Omental fat pad (tissue), 4 donors: ENCODE measurements around the gene TEX19. TPM values are rescaled to one million over a fixed set of nuclear protein-coding genes. Genes with fewer than 3 reads are reported as not detected.
"Not testable (repeated sequence)": the region's sequence is repeated elsewhere in the genome, so short reads cannot be mapped to it uniquely, and the experiment has no call there.

Source experiments
- ATAC-seq: fragments of 150-250 bp; one replicate; pipeline ENCODE4 v1.9.1; 2016; ENCODE audit warnings: mild to moderate bottlenecking, moderate library complexity; ENCODE audit not compliant: low FRiP score
- DNase-seq: peaks from one replicate; pipeline ENCODE4 v3.0.0-alpha.2; 2019; ENCODE audit warnings: low spot score
- total RNA-seq, 4 donors: library from RNA; depleted of rRNA; stranded (reverse); fragments of >200 nt; gene quantifications; one replicate each; pipeline ENCODE4 v1.1.0, GENCODE V29; 2016
- TF ChIP-seq, protein P1 (sequence below), 3 donors: fragments of 450-650 bp; IDR thresholded peaks; one replicate each; pipeline ENCODE4 v1.5.1; 2016 to 2017; ENCODE audit warnings: antibody characterized with exemption in 3 of 3, mild to moderate bottlenecking in 3 of 3, moderate library complexity in 2 of 3

TEX19 gene
- total RNA-seq, 4 donors from 2014 or later, result not detected

DNA sequence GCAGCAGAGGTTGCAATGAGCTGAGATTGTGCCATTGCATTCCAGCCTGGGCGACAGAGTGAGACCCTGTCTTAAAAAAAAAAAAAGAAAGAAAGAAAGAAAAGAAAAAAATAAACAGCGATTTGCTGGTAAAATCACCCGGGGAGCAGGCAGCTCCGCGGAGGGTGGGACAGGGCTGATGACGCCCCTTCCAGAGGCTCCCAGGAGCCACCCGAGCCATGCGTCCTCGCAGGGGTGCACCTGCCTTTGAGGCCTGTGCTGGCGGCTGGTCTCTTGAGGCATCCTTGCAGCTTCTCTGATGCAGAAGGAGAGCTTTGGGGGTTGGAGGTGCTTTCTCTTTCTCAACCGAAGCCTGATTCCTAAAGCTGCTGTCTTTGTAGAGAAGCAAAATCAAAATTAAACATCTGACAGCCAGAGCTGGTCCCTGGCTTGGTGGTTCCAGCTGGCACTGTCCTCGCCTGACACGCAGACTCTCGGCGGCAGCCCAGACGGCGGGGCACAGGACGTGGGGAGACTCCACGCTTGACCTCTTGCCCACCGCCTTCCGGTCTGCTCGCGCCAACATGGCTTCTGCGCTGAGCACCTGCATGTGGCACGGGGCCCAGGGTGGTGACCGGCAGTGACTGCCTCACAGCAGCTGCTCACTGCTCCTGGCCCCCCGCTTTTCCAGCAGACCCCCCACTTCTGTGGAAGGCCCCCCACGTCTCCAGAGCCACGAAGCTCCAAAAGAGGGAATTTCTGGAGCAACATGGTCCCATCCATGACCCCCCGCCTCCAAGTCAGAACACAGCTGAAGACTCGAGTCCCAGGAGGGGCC is 19.1 kb downstream of the TEX19 start:
- ATAC-seq, result no peak
- TF ChIP-seq, protein P1, sequence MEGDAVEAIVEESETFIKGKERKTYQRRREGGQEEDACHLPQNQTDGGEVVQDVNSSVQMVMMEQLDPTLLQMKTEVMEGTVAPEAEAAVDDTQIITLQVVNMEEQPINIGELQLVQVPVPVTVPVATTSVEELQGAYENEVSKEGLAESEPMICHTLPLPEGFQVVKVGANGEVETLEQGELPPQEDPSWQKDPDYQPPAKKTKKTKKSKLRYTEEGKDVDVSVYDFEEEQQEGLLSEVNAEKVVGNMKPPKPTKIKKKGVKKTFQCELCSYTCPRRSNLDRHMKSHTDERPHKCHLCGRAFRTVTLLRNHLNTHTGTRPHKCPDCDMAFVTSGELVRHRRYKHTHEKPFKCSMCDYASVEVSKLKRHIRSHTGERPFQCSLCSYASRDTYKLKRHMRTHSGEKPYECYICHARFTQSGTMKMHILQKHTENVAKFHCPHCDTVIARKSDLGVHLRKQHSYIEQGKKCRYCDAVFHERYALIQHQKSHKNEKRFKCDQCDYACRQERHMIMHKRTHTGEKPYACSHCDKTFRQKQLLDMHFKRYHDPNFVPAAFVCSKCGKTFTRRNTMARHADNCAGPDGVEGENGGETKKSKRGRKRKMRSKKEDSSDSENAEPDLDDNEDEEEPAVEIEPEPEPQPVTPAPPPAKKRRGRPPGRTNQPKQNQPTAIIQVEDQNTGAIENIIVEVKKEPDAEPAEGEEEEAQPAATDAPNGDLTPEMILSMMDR (IDR thresholded peaks at IDR 0.05), result no peak

DNA sequence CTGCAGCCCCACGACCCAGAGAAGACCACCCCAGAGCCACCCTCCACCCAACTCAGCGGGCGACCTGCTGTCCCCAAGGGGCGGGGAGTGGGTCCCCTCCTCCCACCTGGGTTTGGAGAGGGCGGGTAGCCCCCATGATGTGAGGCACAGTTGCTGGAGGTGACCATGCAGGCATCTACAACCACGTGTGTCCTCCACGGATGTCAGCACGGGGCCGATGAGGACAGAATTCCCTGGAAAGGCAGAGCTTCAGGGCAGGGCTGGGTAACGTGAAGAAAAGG is 19.6 kb downstream of the TEX19 start:
- DNase-seq (no peak), ATAC-seq (no peak)
- TF ChIP-seq, protein P1 (IDR thresholded peaks at IDR 0.05), result no peak

More for the DNA sequence above, 19.1 kb downstream of the TEX19 start:
- DNase-seq, result no peak

DNA sequence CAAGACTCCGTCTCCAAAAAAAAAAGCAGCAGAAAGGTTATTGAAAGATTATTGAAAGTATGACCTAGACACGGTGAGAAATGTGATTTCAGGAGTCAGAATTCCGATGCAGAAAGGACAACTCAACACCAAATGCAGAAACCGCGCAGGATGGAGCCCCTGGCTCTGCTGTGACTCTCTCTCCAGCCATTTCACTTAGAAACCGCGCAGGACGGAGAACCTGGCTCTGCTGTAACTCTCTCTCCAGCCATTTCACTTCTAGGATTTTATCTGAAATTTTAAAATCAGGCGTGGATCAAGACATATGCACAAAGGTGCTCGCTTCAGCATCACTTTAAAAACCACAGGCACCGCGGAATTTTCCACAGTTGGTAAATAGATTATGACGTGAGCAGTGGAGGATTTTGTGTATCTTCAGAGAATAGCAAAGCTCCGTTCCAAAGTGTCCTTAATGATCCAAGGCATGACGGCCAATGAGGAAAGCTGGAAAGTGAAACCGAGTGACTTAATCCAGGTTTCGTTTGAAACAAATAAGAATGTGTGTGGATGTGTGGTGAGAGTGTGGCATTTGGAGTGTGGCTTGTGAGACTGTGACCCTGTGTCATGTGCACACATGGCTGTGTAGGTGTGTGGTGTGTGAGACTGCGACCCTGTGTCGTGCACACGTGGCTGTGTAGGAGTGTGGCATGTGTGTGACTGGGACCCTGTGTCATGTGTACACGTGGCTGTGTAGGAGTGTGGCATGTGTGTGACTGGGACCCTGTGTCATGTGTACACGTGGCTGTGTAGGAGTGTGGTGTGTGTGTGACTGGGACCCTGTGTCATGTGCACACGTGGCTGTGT is 22.0 kb downstream of the TEX19 start:
- DNase-seq (no peak), ATAC-seq (no peak)

DNA sequence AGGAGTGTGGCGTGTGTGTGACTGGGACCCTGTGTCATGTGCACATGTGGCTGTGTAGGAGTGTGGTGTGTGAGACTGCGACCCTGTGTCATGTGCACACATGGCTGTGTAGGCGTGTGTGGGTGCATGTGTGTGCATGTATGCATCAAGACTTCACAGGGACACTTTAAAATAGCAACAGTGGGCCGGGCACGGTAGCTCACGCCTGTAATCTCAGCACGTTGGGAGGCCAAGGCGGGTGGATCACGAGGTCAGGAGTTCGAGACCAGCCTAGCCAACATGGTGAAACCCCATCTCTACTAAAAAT is 22.6 kb downstream of the TEX19 start:
- DNase-seq, ATAC-seq: not testable (repeated sequence)

More for the DNA sequence above, 22.0 kb downstream of the TEX19 start:
- TF ChIP-seq, protein P1 (IDR thresholded peaks at IDR 0.05), result no peak

DNA sequence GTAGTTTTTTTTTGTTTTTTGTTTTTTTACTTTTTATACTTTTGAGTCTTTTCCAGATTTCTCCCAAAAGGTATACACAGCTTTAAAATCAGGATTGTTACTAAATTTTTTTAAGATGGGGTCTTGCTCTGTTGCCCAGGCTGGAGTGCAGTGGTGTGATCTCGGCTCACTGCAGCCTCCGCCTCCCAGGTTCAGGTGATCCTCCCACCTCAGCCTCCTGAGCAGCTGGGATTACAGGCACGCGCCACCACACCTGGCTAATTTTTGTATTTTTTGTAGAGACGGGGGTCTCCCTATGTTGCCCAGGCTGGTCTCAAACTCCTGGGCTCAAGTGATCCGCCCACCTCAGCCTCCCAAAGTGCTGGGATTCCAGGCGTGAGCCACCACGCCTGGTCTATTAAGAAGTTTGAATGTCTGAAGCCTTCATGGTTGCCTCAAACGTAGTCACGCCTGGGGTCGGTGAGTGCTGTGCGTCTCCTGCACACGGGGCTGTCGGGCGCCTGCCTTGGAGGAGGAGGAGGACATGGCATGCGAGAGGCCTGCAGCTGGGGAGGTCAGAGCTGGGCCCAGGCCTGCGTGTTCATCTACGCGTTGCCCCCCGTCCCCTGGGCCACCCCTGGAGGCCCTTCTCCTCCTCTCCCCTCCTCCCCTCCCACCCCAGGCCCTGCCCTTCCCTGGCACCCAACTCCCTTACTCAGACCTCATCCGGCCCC is 23.3 kb downstream of the TEX19 start:
- not testable (repeated sequence) for DNase-seq, ATAC-seq

DNA sequence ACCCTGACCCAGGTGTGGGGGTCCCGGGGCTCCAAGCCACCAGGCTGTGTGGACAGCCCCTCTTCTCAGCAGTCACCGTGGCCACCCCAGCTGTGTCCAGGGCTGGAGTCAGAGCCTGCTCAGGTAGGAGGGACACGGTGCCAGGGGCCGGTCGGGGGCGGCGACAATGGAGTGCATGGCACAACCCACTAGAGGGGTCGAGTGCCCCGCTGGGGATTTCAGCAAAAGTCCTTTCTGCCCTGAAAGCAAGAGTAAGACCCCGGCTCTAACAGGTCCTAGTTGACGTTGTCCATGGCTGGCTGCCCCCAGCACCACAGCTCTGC is 23.8 kb downstream of the TEX19 start:
- ATAC-seq, result no peak
- DNase-seq, result no peak
- TF ChIP-seq, protein P1 (IDR thresholded peaks at IDR 0.05), result no peak

DNA sequence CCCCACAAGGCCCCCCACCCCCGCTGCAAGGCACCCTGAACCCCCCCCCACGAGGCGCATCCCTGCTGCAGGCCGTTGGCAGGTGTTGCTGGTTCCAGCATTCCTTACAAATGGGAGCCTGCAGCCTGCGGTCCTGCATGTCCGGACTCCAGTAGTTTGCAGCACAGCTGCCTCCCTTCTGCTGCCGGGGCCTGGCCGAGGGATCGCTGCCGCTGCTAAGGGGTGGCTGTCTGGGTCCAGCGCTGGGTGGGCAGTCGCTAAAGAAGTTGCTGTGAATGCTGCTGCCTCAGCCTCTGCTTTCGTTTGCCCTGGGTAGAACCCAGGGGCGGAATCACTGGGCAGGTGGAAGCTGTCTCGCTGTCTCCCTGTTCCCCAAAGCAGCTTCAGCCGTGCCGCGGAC is 24.4 kb downstream of the TEX19 start:
- TF ChIP-seq, protein P1 (IDR thresholded peaks at IDR 0.05), result no peak
- DNase-seq (no peak), ATAC-seq (no peak)
